GM18868 (cell line): ENCODE measurements around the gene GIT2.
"Not testable (repeated sequence)": the region's sequence is repeated elsewhere in the genome, so short reads cannot be mapped to it uniquely, and the experiment has no call there.

Experiments used
- ATAC-seq: cut with Tn5 transposase; IDR thresholded peaks from one replicate; pipeline ENCODE4 v1.9.1; 2021; ENCODE audit warnings: mild to moderate bottlenecking, moderate library complexity; ENCODE audit not compliant: unreplicated experiment

Gene GIT2

GRCh38 chr12:109995686-109996482, at the start of gene GIT2:
GIT2 (minus strand) TSS chr12:109996368; CDS start chr12:109996224, 144 bp downstream.
- ATAC-seq = peak; percentile 79

- no peak for ATAC-seq
Measured at GRCh38 chr12:110042264-110042663, 46.1 kb upstream of the GIT2 start.

GRCh38 chr12:110039085-110039807, 43.1 kb upstream of the GIT2 start:
- no peak for ATAC-seq

- ATAC-seq = no peak
Measured at GRCh38 chr12:110038741-110039084, 42.5 kb upstream of the GIT2 start.

GRCh38 chr12:110037315-110037714, 41.1 kb upstream of the GIT2 start:
- no peak for ATAC-seq

- ATAC-seq = no peak
Measured at GRCh38 chr12:110035534-110036104, 39.5 kb upstream of the GIT2 start.

GRCh38 chr12:110033888-110034287, 37.7 kb upstream of the GIT2 start:
- no peak for ATAC-seq

GRCh38 chr12:110029290-110029815, 33.2 kb upstream of the GIT2 start:
- no peak for ATAC-seq

GRCh38 chr12:110028323-110028722, 32.2 kb upstream of the GIT2 start:
- ATAC-seq = no peak

GRCh38 chr12:110024051-110024450, 27.9 kb upstream of the GIT2 start:
- no peak for ATAC-seq

- ATAC-seq = no peak
Measured at GRCh38 chr12:110023059-110023980, 27.2 kb upstream of the GIT2 start.

- no peak for ATAC-seq
Measured at GRCh38 chr12:110020956-110021355, 24.8 kb upstream of the GIT2 start.

- no peak for ATAC-seq
Measured at GRCh38 chr12:110015132-110015531, 19.0 kb upstream of the GIT2 start.

- no peak for ATAC-seq
Measured at GRCh38 chr12:110012659-110013058, 16.5 kb upstream of the GIT2 start.

- ATAC-seq = peak; percentile 67
Measured at GRCh38 chr12:110012137-110012536, 16.0 kb upstream of the GIT2 start.

- peak; percentile 46 for ATAC-seq
Measured at GRCh38 chr12:110010853-110011723, 14.9 kb upstream of the GIT2 start.

- not testable (repeated sequence) for ATAC-seq
Measured at GRCh38 chr12:110008681-110009398, 12.7 kb upstream of the GIT2 start.

- no peak for ATAC-seq
Measured at GRCh38 chr12:110007881-110008280, 11.7 kb upstream of the GIT2 start.

- ATAC-seq = no peak
Measured at GRCh38 chr12:110006115-110006514, 9.9 kb upstream of the GIT2 start.
